ENCODE data around the gene PDP2.

The PDP2 gene

DNA sequence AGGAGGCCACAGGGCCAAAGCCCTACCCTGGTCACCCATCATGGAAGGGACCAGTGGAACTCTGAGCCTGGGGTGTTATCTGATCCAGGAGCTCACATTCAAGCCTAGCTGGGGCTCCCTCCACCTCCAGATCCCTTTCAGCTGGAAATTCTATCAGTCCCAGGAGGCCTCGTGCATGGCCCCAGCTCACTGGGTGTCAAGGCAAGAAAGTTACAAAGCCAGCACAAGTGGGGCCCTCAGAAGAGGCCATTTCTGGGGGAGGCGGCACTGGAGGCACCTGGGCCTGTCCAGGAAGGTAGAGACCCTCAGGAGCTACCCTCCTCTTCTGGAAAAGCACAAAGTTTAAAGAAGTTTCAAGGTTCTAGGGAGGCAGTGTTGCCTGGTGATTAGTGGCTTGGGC is 31.3 kb upstream of the PDP2 start:
- no peak for TF ChIP-seq EZH2phosphoT487 (IDR thresholded peaks at IDR 0.05; ENCODE audit: low read depth)
- TF ChIP-seq, protein P1, sequence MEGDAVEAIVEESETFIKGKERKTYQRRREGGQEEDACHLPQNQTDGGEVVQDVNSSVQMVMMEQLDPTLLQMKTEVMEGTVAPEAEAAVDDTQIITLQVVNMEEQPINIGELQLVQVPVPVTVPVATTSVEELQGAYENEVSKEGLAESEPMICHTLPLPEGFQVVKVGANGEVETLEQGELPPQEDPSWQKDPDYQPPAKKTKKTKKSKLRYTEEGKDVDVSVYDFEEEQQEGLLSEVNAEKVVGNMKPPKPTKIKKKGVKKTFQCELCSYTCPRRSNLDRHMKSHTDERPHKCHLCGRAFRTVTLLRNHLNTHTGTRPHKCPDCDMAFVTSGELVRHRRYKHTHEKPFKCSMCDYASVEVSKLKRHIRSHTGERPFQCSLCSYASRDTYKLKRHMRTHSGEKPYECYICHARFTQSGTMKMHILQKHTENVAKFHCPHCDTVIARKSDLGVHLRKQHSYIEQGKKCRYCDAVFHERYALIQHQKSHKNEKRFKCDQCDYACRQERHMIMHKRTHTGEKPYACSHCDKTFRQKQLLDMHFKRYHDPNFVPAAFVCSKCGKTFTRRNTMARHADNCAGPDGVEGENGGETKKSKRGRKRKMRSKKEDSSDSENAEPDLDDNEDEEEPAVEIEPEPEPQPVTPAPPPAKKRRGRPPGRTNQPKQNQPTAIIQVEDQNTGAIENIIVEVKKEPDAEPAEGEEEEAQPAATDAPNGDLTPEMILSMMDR (IDR thresholded peaks at IDR 0.05; ENCODE audit: low read depth, low read length), result no peak
- Histone ChIP-seq H3K4me3 (ENCODE audit: low read length) (no peak overlapping the region), H3K79me2 (ENCODE audit: low read length) (no peaks in the 10 kb centered on the region), H3K9ac (ENCODE audit: low read length) (no peak overlapping the region), H3K27ac (ENCODE audit: low read length) (no peak overlapping the region), H4K20me1 (ENCODE audit: insufficient read depth, low read length) (no peaks in the 10 kb centered on the region), H3K9me3 (ENCODE audit: insufficient read depth, low read length) (no peaks in the 10 kb centered on the region), H3K4me1 (ENCODE audit: low read length) (peaks cover 20% of the 10 kb centered on the region), H3K36me3 (replicated peaks; ENCODE audit: low read depth, low read length) (no peaks in the 10 kb centered on the region), H2AFZ (ENCODE audit: low read depth, low read length) (no peak overlapping the region), H3K4me2 (ENCODE audit: low read length) (no peak overlapping the region), H3K27me3 (ENCODE audit: low read depth, low read length) (0 out of 2 replicates have a peak, but pooled peaks cover 8% of the 10 kb centered on the region)

DNA sequence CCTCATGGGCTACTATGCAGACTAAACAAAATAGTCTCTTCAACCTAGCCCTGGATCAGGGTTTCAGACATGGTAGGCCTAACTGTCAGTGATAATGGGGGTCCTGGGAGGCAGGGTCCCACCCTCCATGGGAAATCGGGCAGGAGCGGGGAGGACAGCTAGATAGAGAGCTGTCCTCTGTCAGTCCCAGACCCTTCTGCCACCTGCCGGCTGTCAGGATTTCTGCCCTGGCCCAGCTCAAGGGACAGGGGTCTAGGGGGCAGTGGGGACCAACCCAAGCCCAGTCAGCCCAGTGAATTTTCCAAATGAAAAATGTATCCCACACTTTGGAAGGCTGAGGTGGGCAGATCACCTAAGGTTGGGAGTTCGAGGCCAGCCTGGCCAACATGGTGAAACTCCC is 30.8 kb upstream of the PDP2 start:
- Histone ChIP-seq H3K9me3 (ENCODE audit: insufficient read depth, low read length) (no peaks in the 10 kb centered on the region), H2AFZ (ENCODE audit: low read depth, low read length) (no peak overlapping the region), H3K27me3 (ENCODE audit: low read depth, low read length) (0 out of 2 replicates have a peak, but pooled peaks cover 8% of the 10 kb centered on the region), H3K36me3 (replicated peaks; ENCODE audit: low read depth, low read length) (no peaks in the 10 kb centered on the region), H4K20me1 (ENCODE audit: insufficient read depth, low read length) (no peaks in the 10 kb centered on the region), H3K4me2 (ENCODE audit: low read length) (no peak overlapping the region), H3K9ac (ENCODE audit: low read length) (no peak overlapping the region), H3K79me2 (ENCODE audit: low read length) (no peaks in the 10 kb centered on the region), H3K4me3 (ENCODE audit: low read length) (no peak overlapping the region), H3K4me1 (ENCODE audit: low read length) (peaks cover 20% of the 10 kb centered on the region), H3K27ac (ENCODE audit: low read length) (no peak overlapping the region)
- TF ChIP-seq EZH2phosphoT487 (IDR thresholded peaks at IDR 0.05; ENCODE audit: low read depth), result no peak
- TF ChIP-seq, protein P1 (IDR thresholded peaks at IDR 0.05; ENCODE audit: low read depth, low read length), result no peak

DNA sequence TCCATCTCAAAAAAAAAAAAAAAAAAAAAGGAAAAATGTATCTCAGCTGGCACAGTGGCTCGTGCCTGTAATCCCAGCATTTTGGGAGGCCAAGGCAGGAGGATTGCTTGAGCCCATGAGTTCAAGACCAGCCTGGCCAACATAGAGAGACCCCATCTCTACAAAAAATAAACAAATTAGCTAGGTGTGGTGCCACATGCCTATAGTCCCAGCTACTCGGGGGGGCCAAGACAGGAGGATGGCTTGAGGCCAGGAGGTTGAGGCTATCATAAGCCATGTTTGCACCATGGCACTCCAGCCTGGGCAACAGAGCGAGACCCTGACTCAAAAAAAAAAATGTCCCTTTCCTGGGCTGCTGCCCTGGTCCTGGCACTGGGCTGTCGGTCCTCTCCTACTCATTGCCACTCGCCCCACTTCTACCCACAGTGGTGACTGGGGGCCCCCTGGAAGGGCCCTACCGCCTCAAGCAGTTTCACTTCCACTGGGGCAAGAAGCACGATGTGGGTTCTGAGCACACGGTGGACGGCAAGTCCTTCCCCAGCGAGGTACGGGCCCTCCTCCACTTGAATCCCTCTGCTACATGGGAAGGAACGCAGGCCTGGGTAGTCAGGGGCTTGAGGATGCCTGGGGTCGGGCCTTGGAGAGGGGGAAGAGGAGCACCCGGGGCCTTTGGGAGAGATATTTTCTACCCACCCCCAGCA is 30.1 kb upstream of the PDP2 start:
- no peak overlapping the region for H3K4me3 ChIP-seq (ENCODE audit: low read length)
- no peaks in the 10 kb centered on the region for H4K20me1 ChIP-seq (ENCODE audit: insufficient read depth, low read length)
- H3K36me3 ChIP-seq (replicated peaks; ENCODE audit: low read depth, low read length), result no peaks in the 10 kb centered on the region
- H3K9ac ChIP-seq (ENCODE audit: low read length), result 0 out of 2 replicates have a peak overlapping the region, but pooled peaks have one; percentile 3
- H3K9me3 ChIP-seq (ENCODE audit: insufficient read depth, low read length), result no peaks in the 10 kb centered on the region
- H3K27ac ChIP-seq (ENCODE audit: low read length), result no peak overlapping the region
- H3K27me3 ChIP-seq (ENCODE audit: low read depth, low read length), result 0 out of 2 replicates have a peak, but pooled peaks cover 8% of the 10 kb centered on the region
- TF ChIP-seq EZH2phosphoT487 (IDR thresholded peaks at IDR 0.05; ENCODE audit: low read depth), result no peak
- TF ChIP-seq, protein P1 (IDR thresholded peaks at IDR 0.05; ENCODE audit: low read depth, low read length), result no peak
- no peaks in the 10 kb centered on the region for H3K79me2 ChIP-seq (ENCODE audit: low read length)
- no peak overlapping the region for H2AFZ ChIP-seq (ENCODE audit: low read depth, low read length)
- peak overlapping the region; percentile 33 for H3K4me2 ChIP-seq (ENCODE audit: low read length)
- peaks cover 20% of the 10 kb centered on the region for H3K4me1 ChIP-seq (ENCODE audit: low read length)

DNA sequence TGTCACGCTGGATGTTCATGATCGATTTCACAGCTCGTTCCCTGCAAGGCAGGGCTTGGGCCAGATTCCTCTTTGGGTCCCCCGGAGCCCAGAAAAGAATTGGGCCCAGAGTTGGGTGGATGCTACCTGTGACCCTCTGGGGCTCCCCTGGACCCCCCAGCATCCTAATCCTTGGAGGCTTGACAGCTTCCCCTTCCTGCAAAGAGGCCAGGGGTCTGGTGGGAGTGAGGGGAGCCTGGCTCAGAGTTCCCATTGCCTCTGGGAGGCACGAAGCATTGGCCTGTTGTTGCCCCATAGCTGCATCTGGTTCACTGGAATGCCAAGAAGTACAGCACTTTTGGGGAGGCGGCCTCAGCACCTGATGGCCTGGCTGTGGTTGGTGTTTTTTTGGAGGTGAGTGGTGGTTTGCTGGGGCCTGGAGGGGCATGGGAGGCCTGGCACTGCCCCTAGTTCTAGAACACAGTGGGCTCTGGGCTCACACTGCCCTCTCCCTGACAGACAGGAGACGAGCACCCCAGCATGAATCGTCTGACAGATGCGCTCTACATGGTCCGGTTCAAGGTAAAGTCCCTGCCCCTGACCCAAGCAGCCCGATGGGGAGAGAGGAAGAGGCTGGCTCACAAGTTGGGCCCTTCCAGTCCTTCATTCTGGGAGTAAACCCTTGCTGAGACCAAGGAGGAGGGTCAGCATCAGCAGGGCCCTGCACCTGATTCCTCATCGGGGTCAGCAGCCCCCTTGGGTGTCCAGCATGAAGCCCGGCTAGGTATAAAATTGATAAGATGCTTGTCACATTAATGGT is 28.9 kb upstream of the PDP2 start:
- no peak overlapping the region for H2AFZ ChIP-seq (ENCODE audit: low read depth, low read length)
- no peaks in the 10 kb centered on the region for H3K36me3 ChIP-seq (replicated peaks; ENCODE audit: low read depth, low read length)
- H3K4me1 ChIP-seq (ENCODE audit: low read length), result peaks cover 10% of the 10 kb centered on the region
- H3K4me3 ChIP-seq (ENCODE audit: low read length), result no peak overlapping the region
- 0 out of 2 replicates have a peak, but pooled peaks cover 3% of the 10 kb centered on the region for H3K27me3 ChIP-seq (ENCODE audit: low read depth, low read length)
- no peaks in the 10 kb centered on the region for H3K9me3 ChIP-seq (ENCODE audit: insufficient read depth, low read length)
- H3K4me2 ChIP-seq (ENCODE audit: low read length), result no peak overlapping the region
- no peak overlapping the region for H3K27ac ChIP-seq (ENCODE audit: low read length)
- H3K79me2 ChIP-seq (ENCODE audit: low read length), result no peaks in the 10 kb centered on the region
- TF ChIP-seq, protein P1 (IDR thresholded peaks at IDR 0.05; ENCODE audit: low read depth, low read length), result no peak
- TF ChIP-seq EZH2phosphoT487 (IDR thresholded peaks at IDR 0.05; ENCODE audit: low read depth), result no peak
- H3K9ac ChIP-seq (ENCODE audit: low read length), result no peak overlapping the region
- no peaks in the 10 kb centered on the region for H4K20me1 ChIP-seq (ENCODE audit: insufficient read depth, low read length)
